HCT116 (cell line): ENCODE measurements around the gene MEGF10. TPM values are rescaled to one million over a fixed set of nuclear protein-coding genes. Genes with fewer than 3 reads are reported as not detected.

Source experiments
- ATAC-seq: fragments of 200-7000 bp; cut with Tn5 transposase; 2 replicates; pipeline ENCODE4 v1.9.1; 2020; ENCODE audit warnings: mild to moderate bottlenecking, moderate library complexity
- BruUV-seq: library from RNA; stranded (reverse); fragments of 400-500 nt; replicated peaks from 2 replicates; lab custom pipeline; 2021; lab: Mats Ljungman, UMichigan
- CTCF ChIA-PET: fragments of 300-600 bp; sonication (Branson Sonifier 250); formaldehyde crosslinking; loops from one replicate; lab custom pipeline; 2021; ENCODE audit warnings: antibody characterized with exemption; lab: Charles Lee
- POLR2A ChIA-PET: fragments of 300-600, 350-600 bp; sonication (Branson Sonifier 250); formaldehyde crosslinking; loops from one replicate; lab custom pipeline; 2021; ENCODE audit warnings: antibody characterized with exemption; lab: Charles Lee
- RAD21 ChIA-PET, 2 experiments: fragments of 300-600 bp; sonication (Branson Sonifier 250); formaldehyde crosslinking; loops; one replicate each; lab custom pipeline; 2023; ENCODE audit warnings: low total read pairs in 2 of 2; ENCODE audit not compliant: uncharacterized antibody in 2 of 2, unreplicated experiment in 2 of 2, low non-redundant PET in 1 of 2; lab: Charles Lee
- DNase-seq: peaks from one replicate; pipeline ENCODE4 v3.0.0-alpha.2; 2010; ENCODE audit warnings: low read depth, low spot score
- H2AFZ ChIP-seq: fragments of 200-600 bp; shearing (Covaris generic), sonication (generic); 2 replicates; pipeline ENCODE4 v1.6.1; 2017; ENCODE audit warnings: low read depth, mixed run types, mixed read lengths, antibody characterized with exemption, low read length; ENCODE audit not compliant: poor library complexity, severe bottlenecking
- H3K27ac ChIP-seq: 2 replicates; pipeline ENCODE4 v1.5.1; 2012; ENCODE audit warnings: low read depth, low read length
- H3K27me3 ChIP-seq: fragments of 200-600 bp; sonication (generic); 2 replicates; pipeline ENCODE4 v1.6.1; 2016; ENCODE audit warnings: mixed run types, low read length, mixed read lengths; ENCODE audit not compliant: insufficient read depth
- H3K36me3 ChIP-seq, 2 experiments: fragments of 200-500 bp in 1 of 2; fragments of 200-600 bp in 1 of 2; sonication (Bioruptor generic) in 1 of 2; sonication (generic) in 1 of 2; 2 replicates each; pipeline versions ENCODE4 v1.5.1 to v1.6.1; 2014 to 2016; ENCODE audit warnings: low read length in 2 of 2, inconsistent platforms in 1 of 2, mixed read lengths in 1 of 2, mixed run types in 1 of 2; ENCODE audit not compliant: insufficient read depth in 2 of 2, control insufficient read depth in 1 of 2
- H3K4me1 ChIP-seq, 2 experiments: fragments of 200-600 bp in 1 of 2; sonication (generic) in 1 of 2; 2 replicates each; pipeline versions ENCODE4 v1.5.1 to v1.6.1; 2012 to 2017; ENCODE audit warnings: low read length in 2 of 2, inconsistent platforms in 1 of 2, mild to moderate bottlenecking in 1 of 2, mixed read lengths in 1 of 2, mixed run types in 1 of 2, moderate library complexity in 1 of 2; ENCODE audit not compliant: insufficient read depth in 2 of 2, control insufficient read depth in 1 of 2
- H3K4me2 ChIP-seq: fragments of 200-600 bp; sonication (generic); 2 replicates; pipeline ENCODE4 v1.6.1; 2017; ENCODE audit warnings: mixed run types, low read length, mixed read lengths
- H3K4me3 ChIP-seq, 2 experiments: fragments of 200-600 bp in 1 of 2; sonication (generic) in 1 of 2; replicated peaks in 1 of 2; 2 replicates each; pipeline ENCODE4 v1.5.1; 2011 to 2016; ENCODE audit warnings: low read length in 2 of 2, control low read depth in 1 of 2, low read depth in 1 of 2, mild to moderate bottlenecking in 1 of 2, mixed read lengths in 1 of 2, mixed run types in 1 of 2
- H3K79me2 ChIP-seq: fragments of 200-600 bp; sonication (generic); 2 replicates; pipeline ENCODE4 v1.6.1; 2017; ENCODE audit warnings: mild to moderate bottlenecking, mixed run types, low read length, moderate library complexity, mixed read lengths; ENCODE audit not compliant: insufficient read depth
- H3K9ac ChIP-seq: fragments of 200-600 bp; sonication (generic); 2 replicates; pipeline ENCODE4 v1.6.1; 2016; ENCODE audit warnings: low read length, mixed read lengths
- H3K9me2 ChIP-seq: fragments of 200-600 bp; sonication (generic), shearing (Covaris generic); 2 replicates; pipeline ENCODE4 v1.6.1; 2017; ENCODE audit warnings: mixed run types, mild to moderate bottlenecking, moderate library complexity; ENCODE audit not compliant: insufficient read depth
- H3K9me3 ChIP-seq, 2 experiments: fragments of 200-500 bp in 1 of 2; fragments of 200-600 bp in 1 of 2; sonication (Bioruptor generic) in 1 of 2; sonication (generic) in 1 of 2; 2 replicates each; pipeline ENCODE4 v1.6.1; 2014 to 2017; ENCODE audit warnings: low read length in 2 of 2, mixed read lengths in 2 of 2, inconsistent platforms in 1 of 2, low read depth in 1 of 2, mild to moderate bottlenecking in 1 of 2, mixed run types in 1 of 2, moderate library complexity in 1 of 2; ENCODE audit not compliant: control insufficient read depth in 1 of 2, insufficient read depth in 1 of 2
- H4K20me1 ChIP-seq: fragments of 200-600 bp; sonication (generic), shearing (Covaris generic); 2 replicates; pipeline ENCODE4 v1.6.1; 2017; ENCODE audit warnings: mixed run types, mild to moderate bottlenecking, moderate library complexity; ENCODE audit not compliant: insufficient read depth
- CEBPB ChIP-seq: IDR thresholded peaks from 2 replicates; pipeline ENCODE4 v1.6.1; 2012; ENCODE audit warnings: low read depth
- FOSL1 ChIP-seq: IDR thresholded peaks from 2 replicates; pipeline ENCODE4 v1.6.1; 2012; ENCODE audit warnings: low read depth
- SIN3A ChIP-seq: IDR thresholded peaks from 2 replicates; pipeline ENCODE4 v1.6.1; 2012; ENCODE audit warnings: low read depth
- SP1 ChIP-seq: IDR thresholded peaks from 2 replicates; pipeline ENCODE4 v1.6.1; 2012; ENCODE audit warnings: low read depth
- ZNF274 ChIP-seq: fragments of 200-500 bp; sonication (Bioruptor generic); IDR thresholded peaks from 2 replicates; pipeline ENCODE4 v1.6.1; 2014; ENCODE audit warnings: mild to moderate bottlenecking, low read depth, low read length, inconsistent platforms
- intact Hi-C: fragments of 100-400 bp; cut with micrococcal nuclease; formaldehyde crosslinking; loops from 2 replicates; pipeline ENCODE4 v1.10.0; 2022
- total RNA-seq: library from RNA; stranded (reverse); gene quantifications from one replicate; pipeline ENCODE4 v1.2.1, GENCODE V29; 2021; ENCODE audit not compliant: unreplicated experiment
- TF ChIP-seq, protein P1 (sequence below), 3 experiments: fragments of 200-600 bp in 1 of 3; sonication (generic) in 1 of 3; IDR thresholded peaks in 2 of 3; conservative IDR thresholded peaks in 1 of 3; 2 replicates each; pipeline ENCODE4 v1.5.1; 2012 to 2017; ENCODE audit warnings: low read depth in 2 of 3, low read length in 2 of 3, antibody characterized with exemption in 1 of 3, borderline replicate concordance in 1 of 3, control low read depth in 1 of 3, mild to moderate bottlenecking in 1 of 3, mixed read lengths in 1 of 3, mixed run types in 1 of 3, moderate library complexity in 1 of 3; ENCODE audit not compliant: insufficient read depth in 1 of 3

MEGF10 gene
- total RNA-seq, 1 experiment from 2014 or later, result 0.02 TPM

DNA sequence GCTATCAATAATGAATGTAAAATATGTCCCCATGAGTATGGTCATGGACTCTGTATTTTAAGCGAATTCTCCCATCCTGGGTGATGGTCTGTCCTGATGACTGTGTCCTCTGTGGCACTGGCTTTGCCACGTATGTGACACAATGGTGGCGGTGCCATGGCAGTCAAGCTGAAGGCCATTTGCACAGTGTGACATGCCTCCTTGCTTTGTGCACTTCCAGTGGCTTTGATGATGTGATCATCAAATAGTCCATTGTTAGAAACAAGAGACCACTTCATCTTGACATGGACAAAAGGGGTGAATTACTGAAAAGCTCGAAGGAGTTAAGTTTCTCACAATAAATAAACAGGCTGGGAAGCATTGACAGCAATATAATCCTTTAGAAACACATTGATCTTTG is 195.9 kb downstream of the MEGF10 start (continued):
- TF ChIP-seq SP1, result no peak
- TF ChIP-seq, protein P1, sequence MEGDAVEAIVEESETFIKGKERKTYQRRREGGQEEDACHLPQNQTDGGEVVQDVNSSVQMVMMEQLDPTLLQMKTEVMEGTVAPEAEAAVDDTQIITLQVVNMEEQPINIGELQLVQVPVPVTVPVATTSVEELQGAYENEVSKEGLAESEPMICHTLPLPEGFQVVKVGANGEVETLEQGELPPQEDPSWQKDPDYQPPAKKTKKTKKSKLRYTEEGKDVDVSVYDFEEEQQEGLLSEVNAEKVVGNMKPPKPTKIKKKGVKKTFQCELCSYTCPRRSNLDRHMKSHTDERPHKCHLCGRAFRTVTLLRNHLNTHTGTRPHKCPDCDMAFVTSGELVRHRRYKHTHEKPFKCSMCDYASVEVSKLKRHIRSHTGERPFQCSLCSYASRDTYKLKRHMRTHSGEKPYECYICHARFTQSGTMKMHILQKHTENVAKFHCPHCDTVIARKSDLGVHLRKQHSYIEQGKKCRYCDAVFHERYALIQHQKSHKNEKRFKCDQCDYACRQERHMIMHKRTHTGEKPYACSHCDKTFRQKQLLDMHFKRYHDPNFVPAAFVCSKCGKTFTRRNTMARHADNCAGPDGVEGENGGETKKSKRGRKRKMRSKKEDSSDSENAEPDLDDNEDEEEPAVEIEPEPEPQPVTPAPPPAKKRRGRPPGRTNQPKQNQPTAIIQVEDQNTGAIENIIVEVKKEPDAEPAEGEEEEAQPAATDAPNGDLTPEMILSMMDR (IDR thresholded peaks at IDR 0.05 in 2 of 3, conservative IDR thresholded peaks at IDR 0.05 in 1 of 3; ENCODE audit: borderline replicate concordance in 1 of 3, insufficient read depth in 1 of 3, low read depth in 2 of 3, low read length in 2 of 3), result no peak

DNA sequence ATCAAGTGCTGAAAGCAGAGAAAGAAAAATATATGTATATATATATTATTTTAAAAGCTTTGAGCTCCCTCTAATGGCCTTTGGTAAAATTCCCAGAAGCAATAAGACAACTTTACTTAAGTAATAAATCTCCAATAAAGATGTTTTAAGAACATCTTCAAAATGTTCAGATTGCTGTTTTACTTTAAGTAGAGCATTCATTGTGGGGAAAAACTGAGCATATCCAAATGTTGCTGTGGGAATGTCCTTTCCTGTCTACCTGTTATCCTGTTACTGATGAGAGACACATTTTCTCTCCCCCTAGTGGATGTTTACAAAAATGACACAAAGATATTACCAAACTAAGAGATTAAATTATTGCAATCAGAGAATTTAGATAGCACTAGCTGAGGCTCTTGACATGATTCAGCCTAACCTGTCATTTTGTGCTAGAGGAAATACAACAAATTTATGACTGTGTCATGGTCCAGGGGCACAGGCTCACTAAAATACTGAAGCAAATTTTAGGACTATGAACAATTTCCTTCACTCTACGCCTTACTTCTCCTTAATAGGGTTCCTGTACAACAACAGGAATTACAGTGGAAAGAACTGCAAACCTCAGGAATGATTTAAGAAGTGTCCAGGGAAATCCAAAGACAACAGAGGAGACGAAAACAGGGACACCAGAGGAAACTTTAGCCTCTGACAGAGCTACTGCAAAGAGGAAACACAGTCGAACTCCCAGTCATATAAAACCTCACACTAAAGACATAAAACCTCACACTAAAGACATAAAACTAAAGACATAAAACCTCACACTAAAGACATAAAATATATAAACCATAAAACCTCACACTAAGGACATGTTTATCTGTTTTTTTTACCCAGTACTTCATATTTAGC is 202.5 kb downstream of the MEGF10 start:
- RAD21 ChIA-PET, result interaction anchor here (0.6 to 0.9 kb wide), 3 partner anchors 134 to 561 kb away, joined by 3 read pairs; no protein-coding TSS in a partner anchor
- intact Hi-C loops, result loop anchor here (2.0 to 5.0 kb wide), 2 partner anchors 836 to 951 kb away; no protein-coding TSS in a partner anchor
- TF ChIP-seq SIN3A, result peak; percentile 36; the same call in 1 of the 2 replicates
- no peak for TF ChIP-seq FOSL1
- TF ChIP-seq, protein P1 (IDR thresholded peaks at IDR 0.05 in 2 of 3, conservative IDR thresholded peaks at IDR 0.05 in 1 of 3; ENCODE audit: borderline replicate concordance in 1 of 3, insufficient read depth in 1 of 3, low read depth in 2 of 3, low read length in 2 of 3), result peak; percentile 60 to 98 (median 91)
- 0 out of 2 replicates have a peak, but pooled peaks have one; percentile 21 for TF ChIP-seq CEBPB
- no peak for TF ChIP-seq ZNF274
- Histone ChIP-seq H3K79me2 (no peaks in the 10 kb centered on the region), H3K9ac (no peak overlapping the region), H3K9me3 (no peaks in the 10 kb centered on the region), H3K27me3 (no peaks in the 10 kb centered on the region), H3K9me2 (no peaks in the 10 kb centered on the region), H2AFZ (peak overlapping the region; percentile 93), H4K20me1 (no peaks in the 10 kb centered on the region), H3K4me2 (no peak overlapping the region), H3K27ac (no peak overlapping the region), H3K4me1 (no peaks in the 10 kb centered on the region), H3K36me3 (no peaks in the 10 kb centered on the region), H3K4me3 (no peak overlapping the region)
- BruUV-seq, result no TSS peak
- CTCF ChIA-PET, result interaction anchor here (0.6 to 1.9 kb wide), 19 partner anchors 10 to 947 kb away, joined by 3 to 20 read pairs (median 4); no protein-coding TSS in a partner anchor
- ATAC-seq (peak; percentile 74), DNase-seq (peak; percentile 54)
- POLR2A ChIA-PET, result no interaction called here
